HG02840 (cell line): ENCODE results near the gene DOCK6.
A peak's percentile ranks its signal among the peaks of the same experiment; 100 is the strongest.
"Not testable (repeated sequence)": the region's sequence is repeated elsewhere in the genome, so short reads cannot be mapped to it uniquely, and the experiment has no call there.

Source experiments
- ATAC-seq: cut with Tn5 transposase; IDR thresholded peaks from one replicate; pipeline ENCODE4 v1.9.1; 2021; ENCODE audit warnings: mild to moderate bottlenecking, moderate library complexity, moderate number of reproducible peaks; ENCODE audit not compliant: unreplicated experiment, low FRiP score

Gene DOCK6

DNA sequence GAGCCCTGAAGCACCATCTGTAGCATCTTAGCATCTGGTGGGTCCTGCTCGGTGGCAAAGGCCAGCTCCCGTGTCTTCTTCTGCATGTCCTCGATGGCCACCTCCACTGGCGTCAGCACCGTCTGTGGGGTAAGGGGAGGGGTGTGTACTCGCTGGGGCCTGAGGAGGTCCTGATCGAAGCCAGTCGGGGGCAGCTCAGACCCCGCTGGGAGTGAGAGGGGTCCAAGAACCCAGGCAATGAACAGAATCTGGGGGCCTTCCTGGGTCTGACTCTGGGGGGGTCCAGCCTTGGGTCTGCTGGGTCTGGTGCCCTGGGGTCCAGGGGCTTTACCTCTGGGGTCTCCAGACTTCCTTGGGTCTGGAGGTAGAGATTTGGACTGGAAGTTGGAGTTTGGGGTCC is 61.4 kb downstream of the DOCK6 start:
- no peak for ATAC-seq

DNA sequence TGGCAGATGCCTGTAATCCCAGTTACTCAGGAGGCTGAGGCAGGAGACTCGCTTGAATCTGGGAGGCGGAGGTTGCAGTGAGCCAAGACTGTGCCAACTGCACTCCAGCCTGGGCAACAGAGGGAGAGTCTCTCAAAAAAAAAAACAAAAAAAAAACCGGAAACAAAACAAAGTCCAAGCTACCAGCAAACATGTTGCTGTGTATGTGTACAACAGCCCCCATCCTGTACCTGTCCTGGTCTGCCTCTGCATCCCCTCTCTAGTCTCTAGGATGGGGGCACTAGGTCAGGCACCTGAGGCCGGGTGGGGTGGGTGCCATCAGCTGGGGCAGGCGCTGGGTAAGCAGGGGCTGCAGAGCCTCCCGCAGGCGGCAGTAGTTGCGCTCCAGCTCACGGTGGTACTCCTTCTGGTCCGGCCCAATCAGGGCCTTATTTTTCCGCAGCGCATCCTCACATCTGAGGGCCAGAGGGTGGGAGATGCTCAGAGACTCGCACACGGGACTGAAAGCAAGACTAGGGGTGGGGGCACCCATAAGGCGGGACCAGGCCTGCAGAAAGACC is 62.2 kb downstream of the DOCK6 start:
- no peak for ATAC-seq

DNA sequence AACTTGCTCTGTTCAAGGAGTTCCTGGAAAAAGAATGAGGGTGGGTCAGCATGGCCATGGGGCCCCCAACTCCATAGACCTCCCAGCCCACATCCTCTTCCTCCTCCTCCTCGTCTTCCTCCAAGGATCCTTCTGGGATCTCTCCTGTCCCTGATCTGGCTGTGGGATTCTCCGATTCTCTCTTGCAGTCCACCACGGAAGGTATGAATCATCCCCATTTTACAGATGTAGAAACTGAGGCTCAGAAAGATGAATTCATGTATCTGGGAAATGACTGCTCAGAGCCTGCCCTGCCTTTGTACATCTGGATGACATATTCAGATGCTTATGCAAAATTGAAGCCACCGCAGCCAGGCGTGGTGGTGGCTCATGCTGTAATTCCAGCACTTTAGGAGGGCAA is 62.8 kb downstream of the DOCK6 start:
- ATAC-seq: no peak

GRCh38 chr19:11198769-11199424 is 63.4 kb downstream of the DOCK6 start:
- ATAC-seq: no peak

- ATAC-seq: no peak
Measured at GRCh38 chr19:11198175-11198534, 64.2 kb downstream of the DOCK6 start.

DNA sequence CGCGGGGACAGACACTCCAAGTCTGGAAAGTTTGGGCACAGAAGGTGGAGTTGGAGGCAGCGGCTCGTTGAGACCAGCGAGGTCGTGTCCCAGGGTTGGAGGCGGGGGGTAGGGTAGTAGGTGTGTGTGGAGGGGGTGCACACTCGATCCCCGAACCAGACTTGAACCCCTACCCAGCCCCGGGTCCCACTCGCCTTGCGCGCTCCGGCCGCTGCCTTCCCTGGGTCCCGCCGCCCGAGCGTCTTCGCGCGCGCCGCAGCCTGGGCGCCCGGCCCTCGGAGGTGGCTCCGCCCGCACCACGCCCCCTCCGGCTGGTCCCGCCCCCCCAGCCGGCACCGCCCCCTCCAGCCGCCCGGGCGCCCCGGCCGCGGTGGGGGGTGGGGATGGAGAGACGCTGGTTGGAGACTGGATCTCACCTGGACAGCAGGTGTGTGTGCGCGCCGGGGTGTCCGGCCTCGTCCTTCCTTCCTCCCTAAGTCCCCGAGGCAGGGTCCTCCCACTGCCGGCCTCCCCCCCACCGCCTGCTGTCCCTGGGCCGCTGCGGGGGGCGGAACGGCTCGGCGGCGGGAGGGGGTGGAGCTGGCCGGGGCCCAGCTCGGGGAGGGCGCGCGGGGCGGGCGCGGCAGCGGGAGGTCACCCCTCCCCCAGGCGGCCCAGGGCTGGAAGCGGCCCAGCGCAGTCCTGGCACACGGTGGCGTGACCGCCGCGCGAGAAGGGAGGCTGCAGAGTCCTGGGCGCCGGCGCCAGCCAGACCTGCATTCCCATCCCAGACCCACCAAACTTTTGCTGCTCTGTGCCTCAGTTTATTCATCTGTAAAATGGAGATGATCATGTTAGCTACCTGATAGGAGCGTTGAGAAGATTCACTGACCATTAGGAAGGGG is 64.8 kb downstream of the DOCK6 start, which contains the start of gene KANK2:
TSS of gene KANK2 (minus strand) at position 255 of the 884 bp plus-strand sequence. CDS start 3,034 bp downstream, outside the sequence.
- peak; percentile 80 for ATAC-seq

GRCh38 chr19:11196406-11197287 is 65.7 kb downstream of the DOCK6 start:
- no peak for ATAC-seq

DNA sequence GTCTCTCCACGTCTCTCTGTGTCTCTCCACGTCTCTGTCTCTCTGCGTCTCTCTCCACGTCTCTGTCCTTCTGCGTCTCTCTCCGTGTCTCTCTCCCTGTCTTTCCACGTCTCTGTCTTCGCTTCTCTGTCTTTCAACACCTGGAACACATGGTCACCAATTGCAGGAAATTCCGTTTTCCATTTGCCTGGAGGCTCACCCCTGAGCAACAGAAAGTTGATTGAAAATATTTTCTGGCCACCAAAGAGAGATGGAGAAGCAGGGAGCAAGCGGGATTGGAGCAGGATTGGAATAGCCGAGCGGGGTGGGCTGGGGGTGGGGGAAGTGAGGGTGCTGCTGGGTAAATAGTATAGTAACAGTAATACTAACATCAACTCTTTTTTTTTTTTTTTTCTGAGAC is 66.6 kb downstream of the DOCK6 start:
- no peak for ATAC-seq

DNA sequence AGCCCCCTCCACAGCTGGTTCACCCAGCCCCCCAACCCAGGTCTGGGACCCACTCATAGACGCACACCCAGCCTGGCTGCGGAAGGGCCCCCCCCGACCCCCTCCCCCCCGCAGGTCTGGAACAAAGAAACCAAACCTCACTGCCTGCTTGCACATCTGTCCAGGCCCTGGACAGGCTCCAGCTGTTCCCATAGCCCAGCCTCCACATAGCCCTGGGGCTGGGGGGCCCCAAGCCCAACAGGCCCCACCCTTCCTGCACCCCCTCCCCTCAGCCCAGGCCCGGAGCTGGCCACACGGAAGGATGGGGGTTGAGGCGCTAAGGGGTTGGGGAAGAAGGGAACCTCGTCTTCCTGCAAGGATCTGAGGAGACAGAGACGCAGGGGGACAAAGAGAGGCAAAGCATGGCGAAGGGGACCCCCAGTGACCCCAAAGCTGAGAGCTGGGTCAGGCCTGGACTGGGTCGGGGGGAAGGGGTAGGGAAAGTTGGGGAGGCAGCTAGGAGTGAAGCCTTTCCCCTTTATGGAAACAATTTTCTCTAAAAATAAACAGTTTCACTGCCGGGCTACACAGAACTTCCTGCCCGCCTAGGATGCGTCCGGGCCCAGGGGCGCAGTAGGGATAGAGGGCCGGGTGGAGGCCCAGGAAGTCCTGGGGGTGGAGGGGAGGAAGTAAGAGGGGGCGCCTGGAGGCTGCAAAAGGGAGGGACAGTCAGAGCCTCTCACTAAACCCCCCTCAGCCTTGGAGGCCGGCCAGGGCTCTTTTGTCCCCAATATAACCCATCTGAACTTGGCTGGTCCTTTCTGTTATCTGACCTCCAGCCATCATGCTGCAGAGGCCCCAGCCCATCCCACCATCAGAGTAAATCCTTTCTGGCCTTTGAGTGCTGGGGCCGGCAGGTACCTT is 67.4 kb downstream of the DOCK6 start:
- ATAC-seq: no peak

GRCh38 chr19:11194173-11194572 is 68.2 kb downstream of the DOCK6 start:
- no peak for ATAC-seq

DNA sequence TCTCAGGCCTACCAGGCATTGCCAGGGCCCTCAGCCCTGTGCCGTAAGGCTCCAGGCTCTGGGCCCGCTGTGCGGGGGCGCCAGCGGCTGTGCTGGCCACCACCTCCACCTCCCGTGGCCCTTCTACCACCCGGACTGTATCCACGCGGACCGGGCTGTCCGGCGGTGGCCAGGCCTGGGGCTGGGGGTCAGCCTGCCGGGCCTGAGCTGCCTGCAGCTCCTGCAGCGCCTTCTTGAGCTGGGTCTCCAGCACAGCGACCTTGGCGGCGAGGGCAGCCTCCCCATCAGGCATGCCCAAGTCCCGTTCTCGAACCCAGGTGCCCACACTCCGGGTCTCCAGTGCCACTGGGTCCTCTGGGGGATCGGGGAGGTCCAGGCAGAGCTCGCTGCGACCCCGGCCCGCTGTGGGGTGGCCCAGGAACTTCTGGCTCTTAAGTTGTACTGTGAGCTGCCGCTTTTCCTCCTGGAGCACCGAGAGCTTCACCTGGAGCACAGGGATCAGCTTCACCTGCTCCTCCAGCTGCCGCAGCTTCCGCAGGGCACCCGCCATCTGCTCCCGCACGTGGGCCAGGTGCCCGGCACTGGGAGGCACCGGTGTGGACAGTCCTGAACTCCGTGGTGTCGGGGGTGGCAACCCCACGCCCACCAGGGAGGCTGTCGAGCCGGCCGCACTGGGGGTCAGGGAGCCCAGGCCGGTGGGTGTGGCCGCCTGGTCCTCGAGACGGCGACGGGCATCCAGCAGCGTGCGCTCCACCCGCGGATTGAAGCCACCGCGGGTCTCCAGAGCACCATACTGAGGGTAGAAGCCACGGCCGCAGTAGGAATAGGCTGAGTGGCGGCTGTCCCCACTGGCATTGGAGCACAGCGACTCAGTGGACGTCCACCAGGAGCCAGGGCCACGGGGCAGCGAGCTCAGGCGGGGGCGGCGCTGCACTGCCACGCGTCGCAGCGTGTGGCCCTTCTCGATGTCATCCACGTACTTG is 69.1 kb downstream of the DOCK6 start:
- no peak for ATAC-seq

- ATAC-seq: no peak
Measured at GRCh38 chr19:11191934-11192333, 70.4 kb downstream of the DOCK6 start.

- no peak for ATAC-seq
Measured at GRCh38 chr19:11191273-11191755, 71.0 kb downstream of the DOCK6 start.

- no peak for ATAC-seq
Measured at GRCh38 chr19:11190501-11190900, 71.8 kb downstream of the DOCK6 start.

- ATAC-seq: no peak
Measured at GRCh38 chr19:11187441-11187840, 74.9 kb downstream of the DOCK6 start.

GRCh38 chr19:11182994-11183393 is 79.3 kb downstream of the DOCK6 start:
- ATAC-seq: no peak

GRCh38 chr19:11181488-11181887 is 80.8 kb downstream of the DOCK6 start:
- no peak for ATAC-seq

DNA sequence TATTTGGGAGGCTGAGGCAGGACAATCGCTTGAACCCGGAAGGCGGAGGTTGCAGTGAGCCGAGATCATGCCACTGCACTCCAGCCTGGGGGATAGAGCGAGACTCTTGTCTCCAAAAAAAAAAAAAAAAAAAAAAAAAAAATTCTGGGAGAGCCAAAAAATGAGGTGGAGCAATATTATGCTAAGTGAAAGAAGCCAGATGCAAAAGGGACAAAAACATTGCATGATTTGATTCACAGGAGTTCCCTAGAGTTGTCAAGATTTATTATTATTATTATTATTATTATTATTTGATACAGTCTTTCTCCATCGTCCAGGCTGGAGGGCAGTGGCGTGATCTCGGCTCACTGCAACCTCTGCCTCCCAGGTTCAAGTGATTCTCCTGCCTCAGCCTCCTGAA is 81.3 kb downstream of the DOCK6 start:
- not testable (repeated sequence) for ATAC-seq
